Sigmoid colon (tissue), 7 donors: Measurements from ENCODE around the gene MKNK1. TPM values are rescaled to one million over a fixed set of nuclear protein-coding genes. Genes with fewer than 3 reads are reported as not detected.

Experiments
- DNase-seq: peaks from one replicate; pipeline ENCODE4 v3.0.0-alpha.2; 2019
- H3K27ac ChIP-seq, 4 donors: fragments of 200-600 bp; sonication (generic); one replicate each; pipeline ENCODE4 v1.5.1; 2016 to 2019; ENCODE audit warnings: mild to moderate bottlenecking in 1 of 4
- H3K27me3 ChIP-seq, 3 donors: fragments of 200-600 bp; sonication (generic); one replicate each; pipeline ENCODE4 v1.5.1; 2019; ENCODE audit warnings: mild to moderate bottlenecking in 1 of 3
- H3K36me3 ChIP-seq, 4 donors: fragments of 200-600 bp; sonication (generic); one replicate each; pipeline ENCODE4 v1.5.1; 2016 to 2019
- H3K4me1 ChIP-seq, 4 donors: fragments of 200-600 bp; sonication (generic); one replicate each; pipeline ENCODE4 v1.5.1; 2017 to 2019
- H3K4me3 ChIP-seq, 4 donors: fragments of 200-600 bp; sonication (generic); one replicate each; pipeline ENCODE4 v1.5.1; 2017 to 2019; ENCODE audit warnings: mild to moderate bottlenecking in 2 of 4, moderate library complexity in 1 of 4
- H3K9me3 ChIP-seq, 4 donors: fragments of 200-600 bp in 3 of 4; sonication (generic) in 3 of 4; one replicate each; pipeline versions ENCODE4 v1.5.1 to v1.6.1; 2013 to 2019
- CTCF ChIP-seq, 4 experiments: fragments of 450-650 bp in 3 of 4; fragments of 200-600 bp in 1 of 4; IDR thresholded peaks; one replicate each; pipeline ENCODE4 v1.5.1; 2016 to 2019; ENCODE audit warnings: antibody characterized with exemption in 4 of 4, mild to moderate bottlenecking in 3 of 4, moderate library complexity in 2 of 4
- EP300 ChIP-seq, 4 donors: sonication (generic); formaldehyde crosslinking; IDR thresholded peaks; one replicate each; pipeline ENCODE4 v1.6.1; 2017; ENCODE audit warnings: antibody characterized with exemption in 4 of 4
- POLR2A ChIP-seq, 2 donors: fragments of 450-650 bp; IDR thresholded peaks; one replicate each; pipeline ENCODE4 v1.6.1; 2016; ENCODE audit warnings: antibody characterized with exemption in 2 of 2, mild to moderate bottlenecking in 2 of 2, moderate library complexity in 2 of 2
- POLR2AphosphoS5 ChIP-seq, 4 donors: sonication (generic); formaldehyde crosslinking; IDR thresholded peaks; one replicate each; pipeline ENCODE4 v1.6.1; 2017; ENCODE audit warnings: antibody characterized with exemption in 4 of 4
- WGBS, 2 donors: extraction: QIAGEN DNeasy Blood & Tissue Kit; methylation state at CpG; one replicate each; pipeline ENCODE4 v1.1.7; 2013; 5-methylcytosine and 5-hydroxymethylcytosine counted together
- intact Hi-C: fragments of 100-400 bp; cut with DNase I; formaldehyde crosslinking; loops from one replicate; pipeline ENCODE4 v1.15.1; 2023
- polyA plus RNA-seq, 3 donors: library from polyadenylated mRNA; stranded (reverse); fragments of 200-250 nt; gene quantifications; one replicate each; pipeline ENCODE4 v1.2.3, GENCODE V29; 2013
- total RNA-seq, 4 donors: library from RNA; depleted of rRNA; stranded (reverse); fragments of >200 nt; gene quantifications; one replicate each; pipeline ENCODE4 v1.1.0, GENCODE V29; 2016
- donor health status: healthy with polysubstance abuse.
- donor health status: Bipolar disorder and iron deficiency.
- donor health status: healthy.

The MKNK1 gene
- total and polyA plus RNA-seq, 7 donors = 15.0 to 54.3 (median 32.1) TPM

- Histone ChIP-seq H3K27me3 (peaks cover 0 to 8% (median 0%) of the 10 kb centered on the region in 3 donors), H3K4me1 (no peaks in the 10 kb centered on the region), H3K27ac (no peak overlapping the region), H3K9me3 (no peaks in the 10 kb centered on the region), H3K36me3 (no peaks in the 10 kb centered on the region), H3K4me3 (no peak overlapping the region)
- intact Hi-C loops = loop anchor here (2.0 kb wide), 1 partner anchor 23 kb away; the partner anchor contains the start of gene DMBX1
- TF ChIP-seq POLR2AphosphoS5 (IDR thresholded peaks at IDR 0.05) (no peak), POLR2A (IDR thresholded peaks at IDR 0.05) (no peak), CTCF (IDR thresholded peaks at IDR 0.05) (no peak), EP300 (IDR thresholded peaks at IDR 0.05) (no peak)
- DNase-seq = no peak
- WGBS, 2 donors = 82 to 90% methylated on average over 23 of the region's 23 CpGs
These were observed 91.8 kb downstream of the MKNK1 start for GRCh38 chr1:46512135-46512791.

- Histone ChIP-seq H3K36me3 (no peaks in the 10 kb centered on the region), H3K4me1 (no peaks in the 10 kb centered on the region), H3K4me3 (no peak overlapping the region), H3K27me3 (peaks cover 0 to 7% (median 0%) of the 10 kb centered on the region in 3 donors), H3K27ac (no peak overlapping the region), H3K9me3 (no peaks in the 10 kb centered on the region)
- intact Hi-C loops = no loop called here
- DNase-seq = no peak
- WGBS, 2 donors = 82 to 83% methylated on average over 8 of the region's 8 CpGs
- TF ChIP-seq POLR2AphosphoS5 (IDR thresholded peaks at IDR 0.05) = no peak
- no peak for TF ChIP-seq EP300 (IDR thresholded peaks at IDR 0.05)
- no peak for TF ChIP-seq POLR2A (IDR thresholded peaks at IDR 0.05)
- no peak for TF ChIP-seq CTCF (IDR thresholded peaks at IDR 0.05)
These were observed 93.1 kb downstream of the MKNK1 start for GRCh38 chr1:46510998-46511365.

- Histone ChIP-seq H3K27me3 (peaks cover 0 to 7% (median 0%) of the 10 kb centered on the region in 3 donors), H3K9me3 (no peaks in the 10 kb centered on the region), H3K27ac (no peak overlapping the region), H3K4me1 (no peaks in the 10 kb centered on the region), H3K4me3 (no peak overlapping the region), H3K36me3 (no peaks in the 10 kb centered on the region)
- DNase-seq = no peak
- WGBS, 2 donors = 94 to 95% methylated on average over 19 of the region's 19 CpGs
- no peak for TF ChIP-seq POLR2A (IDR thresholded peaks at IDR 0.05)
- no peak for TF ChIP-seq CTCF (IDR thresholded peaks at IDR 0.05)
- TF ChIP-seq EP300 (IDR thresholded peaks at IDR 0.05) = no peak
- no peak for TF ChIP-seq POLR2AphosphoS5 (IDR thresholded peaks at IDR 0.05)
- intact Hi-C loops = no loop called here
These were observed 93.6 kb downstream of the MKNK1 start for GRCh38 chr1:46510341-46510997.

DNA sequence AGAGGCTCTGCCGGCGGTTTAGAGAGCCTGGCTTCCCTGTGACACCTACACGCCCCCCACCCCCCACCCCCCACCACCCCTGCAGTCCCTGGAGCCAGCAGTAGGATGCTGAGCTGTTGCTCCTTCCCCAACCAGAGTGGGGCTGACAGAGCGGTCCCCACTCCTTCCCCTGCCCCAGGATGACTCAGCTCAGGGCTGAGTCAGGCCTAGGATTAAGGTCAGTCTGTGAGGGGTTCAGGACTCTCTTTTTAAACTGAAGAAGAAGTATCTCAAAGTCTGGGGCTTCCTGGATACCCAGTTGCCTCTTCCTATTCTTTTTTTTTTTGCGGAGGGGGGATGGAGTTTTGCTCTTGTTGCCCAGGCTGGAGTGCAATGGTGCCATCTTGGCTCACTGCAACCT is 95.3 kb downstream of the MKNK1 start:
- intact Hi-C loops = no loop called here
- H3K27me3 ChIP-seq = peaks cover 0 to 7% (median 0%) of the 10 kb centered on the region in 3 donors
- no peak overlapping the region for H3K27ac ChIP-seq
- H3K9me3 ChIP-seq = no peaks in the 10 kb centered on the region
- H3K36me3 ChIP-seq = no peaks in the 10 kb centered on the region
- no peak overlapping the region for H3K4me3 ChIP-seq
- H3K4me1 ChIP-seq = no peaks in the 10 kb centered on the region
- DNase-seq = no peak
- 77% methylated on average over 5 of the region's 5 CpGs for WGBS, 2 donors
- TF ChIP-seq CTCF (IDR thresholded peaks at IDR 0.05) = no peak
- TF ChIP-seq POLR2AphosphoS5 (IDR thresholded peaks at IDR 0.05) = no peak
- no peak for TF ChIP-seq EP300 (IDR thresholded peaks at IDR 0.05)
- no peak for TF ChIP-seq POLR2A (IDR thresholded peaks at IDR 0.05)

Other genes starting within 250 kb of the MKNK1 start
- gene FAAH, start 210.0 kb downstream of the MKNK1 start, total RNA-seq = 10 to 100 TPM in 3 of 4 donors, 1 to 10 TPM in 1; 5.4 to 17.9 (median 13.5) TPM
- gene FAAH, start 210.0 kb downstream of the MKNK1 start, polyA plus RNA-seq = 10 to 100 TPM in 1 of 3 donors, 1 to 10 TPM in 2; 7.2 to 48.1 (median 7.8) TPM
- gene DMBX1, start 114.4 kb downstream of the MKNK1 start, total RNA-seq = not detected
- not detected for gene DMBX1, start 114.4 kb downstream of the MKNK1 start, polyA plus RNA-seq
- not detected for gene KNCN, start 52.6 kb downstream of the MKNK1 start, total RNA-seq
- not detected for gene KNCN, start 52.6 kb downstream of the MKNK1 start, polyA plus RNA-seq
- 10 to 100 TPM; 11.4 to 25.7 (median 16.0) TPM for gene MOB3C, start 12.5 kb upstream of the MKNK1 start, total RNA-seq
- 10 to 100 TPM in 2 of 3 donors, 1 to 10 TPM in 1; 7.8 to 13.8 (median 12.0) TPM for gene MOB3C, start 12.5 kb upstream of the MKNK1 start, polyA plus RNA-seq
- 10 to 100 TPM; 52.8 to 67.8 (median 61.2) TPM for gene ATPAF1, start 64.1 kb upstream of the MKNK1 start, total RNA-seq
- 10 to 100 TPM; 35.2 to 82.8 (median 56.5) TPM for gene ATPAF1, start 64.1 kb upstream of the MKNK1 start, polyA plus RNA-seq
- gene TEX38, start 67.6 kb upstream of the MKNK1 start, total RNA-seq = not detected
- under 1 TPM in 1 of 3 donors, not detected in 2; 0.16 TPM for gene TEX38, start 67.6 kb upstream of the MKNK1 start, polyA plus RNA-seq
- 10 to 100 TPM; 63.1 to 72.0 (median 65.7) TPM for gene EFCAB14, start 114.8 kb upstream of the MKNK1 start, total RNA-seq
- gene EFCAB14, start 114.8 kb upstream of the MKNK1 start, polyA plus RNA-seq = 10 to 100 TPM; 36.9 to 50.9 (median 43.8) TPM
- gene CYP4B1, start 194.8 kb upstream of the MKNK1 start, total RNA-seq = 10 to 100 TPM; 17.2 to 50.3 (median 33.7) TPM
- 1 to 10 TPM in 2 of 3 donors, under 1 TPM in 1; 0.23 to 6.0 (median 4.8) TPM for gene CYP4B1, start 194.8 kb upstream of the MKNK1 start, polyA plus RNA-seq